GM21737 (cell line): ENCODE results near the gene ERBIN.
"Not testable (repeated sequence)": the region's sequence is repeated elsewhere in the genome, so short reads cannot be mapped to it uniquely, and the experiment has no call there.

Experiments
- ATAC-seq: cut with Tn5 transposase; IDR thresholded peaks from one replicate; pipeline ENCODE4 v1.9.1; 2021; ENCODE audit warnings: mild to moderate bottlenecking, moderate library complexity; ENCODE audit not compliant: unreplicated experiment

Gene ERBIN

DNA sequence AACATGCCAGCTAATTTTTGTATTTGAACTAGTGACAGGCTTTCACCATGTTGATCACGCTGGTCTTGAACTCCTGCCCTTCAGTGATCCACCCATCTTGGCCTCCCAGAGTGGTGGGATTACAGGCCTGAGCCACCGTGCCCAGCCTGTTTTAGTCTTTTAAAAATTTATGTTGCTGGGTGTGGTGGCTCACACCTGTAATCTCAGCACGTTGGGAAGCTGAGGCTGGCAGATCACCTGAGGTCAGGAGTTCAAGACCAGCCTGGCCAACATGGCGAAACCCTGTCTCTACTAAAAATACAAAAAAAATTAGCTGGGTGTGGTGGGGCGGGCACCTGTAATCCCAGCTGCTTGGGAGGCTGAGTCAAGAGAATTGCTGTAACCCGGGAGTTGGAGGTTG, 10.7 kb upstream of the ERBIN start:
- ATAC-seq, result not testable (repeated sequence)

DNA sequence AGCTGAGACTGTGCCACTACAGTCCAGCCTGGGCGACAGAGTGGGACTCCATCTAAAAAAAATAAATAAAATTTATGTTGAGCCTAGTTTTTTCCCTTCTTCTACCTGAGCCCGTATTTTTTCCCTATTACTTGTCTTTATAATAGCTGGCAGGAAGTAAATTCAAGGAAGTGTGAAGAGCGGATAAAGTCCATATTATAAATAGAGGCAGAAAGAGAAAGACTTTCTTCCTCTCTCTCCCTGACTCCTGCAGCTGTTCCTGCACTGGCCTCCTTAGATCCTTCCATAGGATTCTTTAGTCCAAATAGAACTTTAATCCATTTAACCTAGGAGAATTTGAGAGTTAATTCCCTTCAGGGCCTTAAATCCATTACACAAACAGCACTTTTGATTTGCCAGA, 10.3 kb upstream of the ERBIN start:
- ATAC-seq, result no peak

DNA sequence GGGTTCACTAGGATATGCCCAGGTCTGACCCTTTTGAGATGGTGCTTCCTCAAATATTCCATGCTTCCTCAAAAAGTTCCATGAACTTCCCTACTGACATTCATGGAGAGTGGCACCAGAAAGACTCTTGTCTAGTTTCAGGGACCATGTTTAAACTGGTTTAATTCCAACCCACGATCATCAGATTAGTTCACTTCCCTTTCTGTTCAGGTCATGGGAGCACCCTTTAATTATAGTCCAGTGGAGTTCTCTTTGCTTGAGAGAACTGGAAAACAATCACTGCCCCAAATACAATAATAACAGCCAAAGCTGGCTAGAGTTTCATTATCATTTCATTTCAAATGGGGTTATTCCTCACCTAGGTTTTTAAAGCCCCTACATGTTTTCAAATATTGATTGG, 9.7 kb upstream of the ERBIN start:
- ATAC-seq, result no peak

DNA sequence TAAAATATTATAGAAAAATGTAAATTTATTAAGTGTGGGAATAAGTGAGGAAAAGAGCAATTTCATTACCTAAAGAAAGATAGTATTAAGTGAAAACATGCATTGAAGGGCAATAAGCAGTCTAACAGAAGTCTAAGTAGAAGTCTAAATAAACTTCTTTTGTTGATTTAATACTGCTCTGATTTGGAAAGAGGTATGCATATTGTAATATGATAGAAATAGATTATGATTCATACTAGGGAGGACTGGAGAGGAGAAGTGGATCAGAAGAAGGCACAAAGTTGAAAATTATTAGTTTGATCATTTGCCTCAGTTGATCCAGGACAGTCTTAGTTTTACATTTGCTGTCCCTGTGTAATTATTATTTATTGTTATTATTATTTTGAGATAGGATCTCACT, 6.6 kb upstream of the ERBIN start:
- ATAC-seq, result no peak

DNA sequence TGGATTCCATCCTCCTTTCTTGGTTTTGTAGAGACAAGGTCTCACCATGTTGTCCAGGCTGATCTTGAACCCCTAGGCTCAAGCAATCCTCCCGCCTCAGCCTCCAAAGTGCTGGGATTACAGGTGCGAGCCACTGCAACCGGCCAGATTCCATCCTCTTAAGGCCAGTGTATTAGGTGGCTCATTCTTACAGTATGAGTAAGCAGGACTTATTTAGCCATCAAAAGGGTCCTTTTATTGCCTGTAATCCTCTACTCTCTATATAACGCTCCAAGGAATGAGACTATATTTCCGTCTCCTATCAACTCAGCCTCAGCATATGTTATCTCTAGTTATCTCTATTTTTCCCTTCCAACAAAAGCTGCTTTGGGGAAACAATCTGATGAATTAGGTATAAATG, 3.0 kb upstream of the ERBIN start:
- ATAC-seq, result no peak

DNA sequence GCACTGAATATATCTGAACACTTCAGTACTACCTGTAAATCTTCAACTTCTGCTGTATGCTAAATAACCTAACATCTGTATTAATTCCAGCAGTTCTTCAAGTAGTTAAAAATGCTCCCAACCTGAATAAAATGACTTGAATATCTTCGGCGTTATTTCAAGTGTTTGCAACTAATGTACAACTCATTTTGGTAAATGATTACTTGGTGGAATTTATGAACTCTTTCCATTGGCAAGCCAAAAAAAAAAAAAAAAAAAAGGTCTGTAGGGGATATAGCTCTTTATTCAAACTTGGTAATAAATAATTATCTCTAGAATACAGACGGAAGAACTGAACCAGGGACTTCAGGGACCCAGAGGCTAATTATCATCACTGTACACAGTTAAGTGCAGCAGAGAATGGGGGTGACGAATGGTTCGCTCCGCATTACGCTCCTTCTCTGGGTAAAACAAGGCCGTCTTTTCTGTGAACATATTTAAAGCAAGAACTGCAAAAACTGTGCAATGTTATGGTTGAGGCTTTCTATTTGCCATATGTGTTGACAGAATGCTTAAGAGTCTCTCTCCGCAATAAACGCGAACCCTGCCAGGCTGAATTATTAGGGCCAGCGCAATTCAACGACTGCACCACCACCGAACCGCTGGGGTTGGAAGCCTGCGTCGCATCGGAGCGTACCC, 1.9 kb upstream of the ERBIN start:
- no peak for ATAC-seq

DNA sequence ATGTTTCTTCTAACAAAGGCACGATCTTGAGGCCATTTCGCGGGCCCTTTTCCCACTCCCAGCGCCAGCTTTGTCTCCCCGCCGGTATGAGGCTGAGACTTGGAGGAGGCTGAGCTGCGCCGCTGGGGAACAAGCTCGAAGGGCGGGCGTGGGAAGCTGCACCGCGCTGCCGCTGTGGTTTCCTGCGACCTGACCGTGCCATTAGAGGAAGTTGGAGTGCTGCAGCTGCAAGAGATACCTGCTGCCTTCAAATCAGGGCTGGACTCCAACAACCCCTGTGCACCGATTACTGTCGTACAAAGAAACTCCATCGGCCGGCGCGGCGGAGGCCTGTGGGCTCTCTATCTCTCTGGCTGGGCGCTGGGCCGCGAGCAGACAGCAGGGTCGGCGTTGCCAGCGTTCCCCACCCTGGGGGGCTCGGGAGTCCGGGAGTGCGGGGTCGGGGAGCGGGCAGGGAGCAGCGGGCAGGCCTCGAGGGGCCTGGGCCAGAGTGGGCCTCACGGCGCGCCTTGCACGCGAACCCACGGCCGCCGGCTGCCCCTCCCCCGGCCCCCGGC, 1.3 kb upstream of the ERBIN start:
- ATAC-seq, result peak; percentile 53

DNA sequence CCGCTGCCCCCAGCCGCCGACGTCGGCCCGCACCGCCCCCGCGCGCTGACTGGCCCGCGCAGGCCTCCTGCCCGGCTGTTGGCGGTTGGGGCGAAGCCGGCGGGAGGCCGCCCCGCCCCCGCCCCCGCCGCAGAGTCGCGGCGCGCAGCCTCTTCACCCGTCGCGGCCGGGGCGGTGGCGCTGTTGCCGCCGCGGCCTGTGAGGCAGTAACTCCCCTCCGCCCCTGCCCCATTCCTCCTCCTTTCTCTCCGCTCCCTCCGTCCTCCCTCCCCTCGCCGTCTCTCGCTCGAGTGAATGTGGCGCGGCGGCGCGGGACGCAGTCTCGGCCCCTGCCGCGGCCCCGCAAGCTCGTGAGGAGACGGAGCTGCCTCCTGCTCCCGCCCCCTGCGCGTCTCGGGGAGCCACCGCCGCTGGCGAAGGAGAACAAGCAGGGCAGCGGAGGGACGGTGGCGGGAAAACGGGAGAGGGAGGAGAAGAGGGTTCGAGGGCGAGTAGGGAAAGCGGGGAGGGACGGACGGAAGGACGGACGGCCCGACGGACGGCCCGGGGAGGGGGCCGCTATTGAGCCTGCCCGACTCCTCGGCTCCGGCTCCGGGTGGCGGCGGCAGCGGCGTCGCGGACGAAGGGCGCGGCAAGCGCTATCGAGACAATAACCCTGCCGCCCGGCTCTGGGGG, 637 bp upstream of the ERBIN start:
- ATAC-seq, result peak; percentile 66

DNA sequence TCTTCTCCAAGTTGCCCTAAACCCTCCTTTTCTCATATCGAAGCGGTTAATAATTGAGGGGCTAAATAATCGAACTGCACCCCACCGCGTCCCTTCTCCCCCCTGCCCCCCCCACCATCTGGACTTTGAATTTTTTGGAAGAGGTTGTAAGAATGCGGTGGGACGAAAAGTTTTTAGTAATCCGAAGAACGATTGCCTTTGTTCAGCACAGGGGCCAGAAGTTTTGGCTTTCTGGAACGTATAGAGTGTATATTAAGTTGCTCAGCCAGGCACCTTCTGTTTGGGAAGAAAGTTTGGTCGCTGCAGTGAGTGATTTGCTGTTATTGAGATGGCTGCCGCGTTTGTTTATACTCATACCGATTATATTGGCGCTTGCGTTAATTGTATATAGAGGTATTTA, 518 bp downstream of the ERBIN start:
- no peak for ATAC-seq

DNA sequence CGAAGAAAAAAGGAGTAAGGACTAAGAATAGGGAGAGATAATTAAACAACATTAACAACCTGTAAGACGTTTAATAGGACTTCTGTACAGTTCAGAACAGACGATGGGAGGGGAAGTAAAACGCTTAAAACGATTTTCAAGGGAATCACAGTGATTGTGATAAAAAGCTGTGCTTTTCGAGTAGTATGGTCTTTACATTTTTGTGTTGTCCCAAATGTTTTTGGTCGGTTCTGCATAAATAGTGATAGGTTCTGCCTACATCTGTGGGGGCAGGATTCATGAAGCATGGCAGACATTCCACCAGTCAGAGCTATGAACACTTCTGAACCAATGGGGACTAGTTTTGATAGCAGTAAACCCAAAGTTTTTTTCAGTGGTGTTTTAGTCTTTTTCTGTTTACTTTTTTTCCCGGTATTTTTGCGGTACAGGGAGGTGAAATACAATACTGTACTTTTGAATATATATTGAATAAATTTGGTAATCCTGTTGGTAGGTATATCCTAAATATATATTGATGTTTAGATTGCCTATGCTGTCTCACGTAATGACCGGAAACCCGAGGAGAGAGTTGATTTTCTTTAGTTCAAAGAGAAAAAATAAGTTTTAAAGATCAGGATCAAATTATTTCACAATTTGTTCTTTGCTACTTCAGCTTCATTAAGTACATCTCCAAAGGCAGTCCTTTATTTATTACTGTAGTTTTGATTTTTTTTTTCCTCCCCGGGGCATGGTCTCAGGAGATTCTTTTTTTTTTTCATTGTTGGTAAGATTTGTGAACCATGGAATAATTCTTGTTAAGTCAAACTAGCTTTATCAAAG, 1.3 kb downstream of the ERBIN start:
- ATAC-seq, result no peak

DNA sequence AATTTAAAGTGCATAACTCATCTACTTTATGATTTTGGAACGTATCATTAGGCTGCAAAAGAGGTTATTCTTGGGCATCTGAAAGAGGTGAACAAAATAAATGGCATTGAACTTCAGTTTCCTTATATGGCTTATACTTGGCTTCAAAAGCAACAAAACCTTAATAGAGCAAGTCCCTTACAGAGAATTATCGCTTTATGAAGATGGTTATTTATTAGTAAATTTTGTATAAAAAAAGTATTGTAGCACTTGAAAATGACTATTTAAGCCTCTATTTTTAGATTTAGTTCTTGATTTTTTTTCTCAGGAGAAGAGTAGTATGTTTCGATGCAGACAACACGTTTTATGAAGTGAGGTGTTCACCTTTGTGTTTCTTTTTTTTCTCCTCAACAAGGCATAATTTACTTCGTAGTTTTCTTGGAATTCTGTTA, 2.0 kb downstream of the ERBIN start:
- ATAC-seq, result no peak

DNA sequence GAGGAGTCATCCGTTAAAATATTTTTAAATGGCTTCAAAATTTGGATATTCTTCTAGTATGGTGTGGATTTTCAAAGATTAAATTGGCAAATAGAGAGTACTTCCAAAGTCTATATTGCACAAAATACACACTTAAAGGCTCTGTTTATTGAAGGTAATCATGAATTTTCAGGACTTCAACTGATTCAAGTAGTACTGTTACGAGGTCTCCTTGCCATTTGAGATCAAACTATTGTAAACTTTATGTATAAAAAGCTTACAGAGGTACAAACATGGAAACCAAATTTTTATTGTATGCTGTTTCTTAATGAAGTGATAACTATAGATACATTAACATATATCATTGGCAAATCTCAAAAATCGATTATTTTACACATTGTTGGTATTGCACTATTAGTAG, 2.5 kb downstream of the ERBIN start:
- no peak for ATAC-seq

DNA sequence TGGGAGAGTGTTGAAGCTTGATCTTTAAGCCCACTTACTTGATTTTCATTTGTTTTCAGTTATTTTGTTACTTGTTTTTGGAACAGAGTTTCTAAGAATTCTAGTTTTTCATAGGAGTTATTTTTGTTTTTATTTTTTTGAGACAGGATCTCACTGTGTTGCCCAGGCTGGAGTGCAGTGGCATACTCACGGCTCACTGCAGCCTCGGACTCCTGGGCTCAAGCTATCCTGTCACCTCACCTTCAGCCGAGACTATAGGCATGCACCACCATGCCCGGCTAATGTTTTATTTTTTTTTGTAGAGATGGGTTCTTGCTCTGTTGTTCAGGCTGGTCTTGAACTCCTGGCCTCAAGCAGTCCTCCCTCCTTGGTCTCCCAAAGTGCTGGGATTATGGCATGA, 6.3 kb downstream of the ERBIN start:
- ATAC-seq, result no peak

DNA sequence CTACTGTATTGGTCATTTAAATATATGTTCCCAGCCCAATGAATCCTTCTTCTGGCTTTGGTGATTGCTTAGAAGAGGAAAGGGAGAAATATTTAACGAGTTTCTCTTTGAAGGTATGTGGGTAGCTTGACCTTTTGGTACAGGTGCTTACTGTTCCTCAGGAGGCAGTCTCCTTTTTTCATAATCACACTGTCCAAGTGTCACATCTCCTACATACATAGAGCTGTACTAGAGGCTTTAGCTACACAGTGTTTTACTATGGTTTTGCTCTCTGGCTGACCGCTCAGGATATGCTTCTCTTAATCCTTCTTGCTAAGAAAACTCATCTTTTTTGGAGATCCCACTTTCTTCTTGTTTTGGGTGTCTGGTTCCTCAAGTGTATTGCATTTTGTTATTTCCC, 6.9 kb downstream of the ERBIN start:
- ATAC-seq, result no peak

DNA sequence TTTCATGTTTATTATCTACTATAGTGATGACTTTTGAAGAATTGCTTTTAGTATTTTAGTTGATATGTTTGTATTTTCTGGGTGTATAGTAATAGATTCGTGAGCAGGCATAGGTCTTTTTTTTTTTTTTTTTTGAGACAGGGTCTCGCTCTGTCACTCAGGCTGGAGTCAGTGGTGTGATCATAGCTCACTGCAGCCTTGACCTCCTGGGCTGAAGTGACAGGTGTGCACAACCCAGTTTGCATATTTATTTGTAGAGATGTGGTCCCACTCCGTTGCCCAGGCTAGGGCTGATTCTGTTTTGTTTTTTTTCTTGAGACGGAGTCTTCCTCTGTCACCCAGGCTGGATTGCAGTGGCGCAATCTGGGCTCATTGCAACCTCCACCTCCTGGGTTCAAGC, 11.9 kb downstream of the ERBIN start:
- ATAC-seq, result peak; percentile 87

DNA sequence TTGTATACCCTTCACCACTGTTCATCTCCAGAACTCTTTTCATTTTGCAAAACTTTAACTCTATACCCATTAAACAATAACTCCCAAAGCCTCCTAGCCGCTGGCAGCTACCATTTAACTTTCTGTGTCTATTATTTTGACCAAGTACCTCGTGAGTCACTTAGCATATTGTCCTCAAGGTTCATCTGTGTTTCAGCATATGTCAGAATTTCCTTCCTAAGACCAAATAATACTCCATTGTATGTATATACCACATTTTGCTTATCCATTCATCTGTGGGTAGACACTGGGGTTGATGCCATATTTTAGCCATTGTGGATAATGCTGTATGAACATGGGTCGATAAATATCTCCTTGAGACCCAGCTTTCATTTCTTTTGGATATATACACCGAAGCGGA, 17.4 kb downstream of the ERBIN start:
- no peak for ATAC-seq

DNA sequence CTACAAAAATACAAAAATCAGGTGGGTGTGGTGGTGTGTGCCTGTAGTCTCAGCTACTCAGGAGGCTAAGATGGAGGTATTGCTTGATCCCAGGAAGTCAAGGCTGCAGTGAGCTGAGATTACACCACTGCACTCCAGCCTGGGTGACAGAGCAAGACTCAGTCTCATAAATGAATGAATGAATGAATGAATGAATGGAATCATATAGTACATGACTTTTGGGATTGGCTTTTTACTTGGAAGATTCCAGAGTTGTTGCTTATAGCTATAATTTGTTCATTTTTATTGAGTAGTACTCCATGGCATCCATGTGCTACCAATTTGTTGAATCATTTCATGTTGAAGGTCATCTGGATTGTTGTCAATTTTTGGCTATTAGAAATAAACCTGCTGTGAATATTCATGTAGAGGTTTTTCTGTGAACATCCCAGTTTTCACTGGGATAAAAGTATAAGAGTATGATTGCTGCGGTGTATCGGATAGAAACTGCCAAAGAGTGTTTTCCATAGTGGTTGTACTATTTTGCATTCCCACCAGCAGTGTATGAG, 19.9 kb downstream of the ERBIN start:
- no peak for ATAC-seq

DNA sequence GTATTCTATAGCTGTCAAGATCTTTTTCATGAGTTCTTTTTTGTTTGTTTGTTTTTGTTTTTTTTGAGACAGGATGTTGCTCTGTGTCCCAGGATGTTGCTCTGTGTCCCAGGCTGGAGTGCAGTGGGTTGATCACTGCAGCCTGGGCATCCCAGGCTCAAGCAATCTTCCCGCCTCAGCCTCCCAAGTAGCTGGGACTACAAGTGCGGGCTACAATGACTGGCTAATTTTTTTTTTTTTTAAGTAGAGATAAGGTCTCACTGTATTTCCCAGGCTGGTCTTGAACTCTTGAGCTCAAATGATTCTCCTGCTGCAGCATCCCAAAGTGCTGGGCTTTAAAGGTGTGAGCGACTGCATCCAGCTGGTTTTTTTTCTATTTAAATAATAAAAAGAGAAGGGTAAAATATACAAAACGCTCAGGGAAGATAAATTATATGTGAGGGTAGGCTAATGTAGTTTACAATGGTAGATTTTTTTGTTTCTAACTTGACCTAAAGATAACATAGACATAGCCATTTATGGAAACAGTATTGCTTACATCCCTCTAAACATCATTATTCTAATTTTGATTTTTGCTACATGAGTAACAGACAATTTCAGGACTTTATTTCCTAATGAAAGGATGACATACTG, 21.9 kb downstream of the ERBIN start:
- no peak for ATAC-seq

DNA sequence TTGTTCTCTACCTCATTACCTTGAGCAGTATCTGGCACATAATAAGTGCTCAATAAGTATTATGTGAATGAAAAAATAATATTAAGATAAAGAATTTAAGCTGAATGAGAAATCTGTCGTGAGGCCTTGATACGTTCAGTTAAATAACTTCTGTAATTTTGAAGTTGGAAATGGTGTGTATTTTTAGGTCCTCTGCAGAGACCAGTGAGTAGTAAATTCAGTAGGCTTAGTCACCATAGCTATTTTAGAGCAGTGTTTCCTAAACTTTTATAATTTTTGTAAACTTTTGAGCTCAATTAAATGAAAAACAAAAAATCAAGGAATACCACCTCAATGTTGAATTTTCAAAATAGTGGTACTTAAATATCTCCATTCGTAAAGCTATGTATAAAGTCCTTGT, 25.0 kb downstream of the ERBIN start:
- ATAC-seq, result no peak

DNA sequence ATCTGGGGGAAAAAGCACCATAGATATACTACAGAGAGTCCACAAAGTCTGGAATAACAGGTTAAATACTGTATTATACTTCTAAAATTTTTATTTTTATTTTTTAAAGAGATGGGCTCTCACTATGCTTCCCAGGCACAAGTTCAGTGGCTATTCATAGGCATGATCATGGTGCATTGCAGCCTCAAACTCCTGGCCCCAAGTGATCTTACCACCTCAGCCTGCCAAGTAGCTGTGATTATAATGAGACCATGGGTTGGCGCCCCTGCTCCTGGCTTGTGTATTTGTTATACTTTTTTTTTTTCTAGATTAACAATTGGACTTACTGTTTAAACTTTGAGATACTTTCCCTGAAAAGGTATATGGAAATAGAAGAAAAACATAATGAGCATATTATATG, 25.9 kb downstream of the ERBIN start:
- ATAC-seq, result no peak

DNA sequence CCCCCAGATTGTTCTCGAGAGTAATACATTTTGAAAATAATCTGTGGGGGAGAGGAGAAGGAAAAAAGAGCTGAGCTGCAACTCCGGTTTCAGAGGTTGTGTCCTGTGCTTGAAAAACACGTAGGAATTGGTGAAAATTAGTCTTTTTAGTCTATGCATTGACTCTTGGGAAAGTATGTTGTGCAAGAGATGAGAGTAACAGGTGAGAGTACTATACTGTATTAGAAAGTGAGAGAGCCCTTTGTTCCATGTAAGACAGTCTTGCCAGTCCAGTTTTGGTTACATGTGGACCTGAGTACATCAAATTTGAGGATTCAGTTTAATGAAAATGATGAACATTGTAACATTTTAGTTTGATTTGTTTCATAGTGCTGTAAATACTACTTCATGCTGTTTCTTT, 27.8 kb downstream of the ERBIN start:
- no peak for ATAC-seq
